ENCODE results near the gene WDR33.

DNA sequence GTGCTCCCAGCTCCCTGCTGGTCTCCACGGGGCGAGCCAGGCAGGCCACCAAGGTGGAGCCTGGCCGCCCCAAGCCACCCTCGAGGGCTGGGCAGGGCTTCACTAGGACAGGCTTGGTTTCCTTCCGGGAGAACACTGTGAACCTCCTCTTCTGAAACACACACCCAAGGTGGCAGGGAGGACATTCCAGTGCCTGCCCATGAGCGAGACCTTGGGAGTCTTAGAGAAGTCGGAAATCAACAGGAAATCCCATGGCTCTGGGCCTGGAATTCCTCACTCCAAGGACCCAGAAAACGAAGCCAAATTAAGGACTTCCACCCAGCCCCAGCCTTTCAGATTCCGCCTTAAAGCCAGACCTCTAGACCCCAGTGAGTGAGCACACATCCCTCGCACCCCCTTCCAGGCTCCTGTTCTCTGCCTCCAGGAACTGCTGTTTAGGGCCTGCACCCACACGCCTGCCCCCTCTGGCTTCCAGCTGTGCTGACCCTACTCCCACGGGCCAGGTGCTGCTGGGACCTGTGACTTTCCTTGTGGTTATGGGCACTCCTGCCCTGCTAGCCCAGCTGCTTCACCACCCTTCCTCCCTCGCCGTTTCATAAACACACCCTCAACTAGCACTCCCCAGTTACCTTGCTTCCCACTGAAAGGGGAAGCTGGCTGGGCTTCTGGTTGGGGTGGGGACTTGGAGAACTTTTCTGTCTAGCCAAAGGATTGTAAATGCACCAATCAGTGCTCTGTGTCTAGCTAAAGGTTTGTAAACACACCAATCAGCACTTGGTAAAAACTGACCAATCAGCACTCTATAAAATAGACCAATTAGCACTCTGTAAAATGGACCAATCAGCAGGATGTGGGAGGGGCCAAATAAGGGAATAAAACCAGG lies 151.3 kb downstream of the WDR33 start:
- TF ChIP-seq, protein P1, sequence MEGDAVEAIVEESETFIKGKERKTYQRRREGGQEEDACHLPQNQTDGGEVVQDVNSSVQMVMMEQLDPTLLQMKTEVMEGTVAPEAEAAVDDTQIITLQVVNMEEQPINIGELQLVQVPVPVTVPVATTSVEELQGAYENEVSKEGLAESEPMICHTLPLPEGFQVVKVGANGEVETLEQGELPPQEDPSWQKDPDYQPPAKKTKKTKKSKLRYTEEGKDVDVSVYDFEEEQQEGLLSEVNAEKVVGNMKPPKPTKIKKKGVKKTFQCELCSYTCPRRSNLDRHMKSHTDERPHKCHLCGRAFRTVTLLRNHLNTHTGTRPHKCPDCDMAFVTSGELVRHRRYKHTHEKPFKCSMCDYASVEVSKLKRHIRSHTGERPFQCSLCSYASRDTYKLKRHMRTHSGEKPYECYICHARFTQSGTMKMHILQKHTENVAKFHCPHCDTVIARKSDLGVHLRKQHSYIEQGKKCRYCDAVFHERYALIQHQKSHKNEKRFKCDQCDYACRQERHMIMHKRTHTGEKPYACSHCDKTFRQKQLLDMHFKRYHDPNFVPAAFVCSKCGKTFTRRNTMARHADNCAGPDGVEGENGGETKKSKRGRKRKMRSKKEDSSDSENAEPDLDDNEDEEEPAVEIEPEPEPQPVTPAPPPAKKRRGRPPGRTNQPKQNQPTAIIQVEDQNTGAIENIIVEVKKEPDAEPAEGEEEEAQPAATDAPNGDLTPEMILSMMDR (IDR thresholded peaks at IDR 0.05; ENCODE audit: borderline replicate concordance, extremely low read depth, low read length, poor library complexity, severe bottlenecking), result no peak
- no peak for TF ChIP-seq EZH2 (IDR thresholded peaks at IDR 0.05; ENCODE audit: borderline replicate concordance, low read depth, low read length, severe bottlenecking)

Data from DND-41 (cell line).